Airway epithelial cell (primary cell): Measurements from ENCODE around the gene MBLAC2. TPM values are rescaled to one million over a fixed set of nuclear protein-coding genes. Genes with fewer than 3 reads are reported as not detected.

ENCODE experiments used
- total RNA-seq: library from RNA; depleted of rRNA; stranded (reverse); fragments of >200 nt; gene quantifications from 2 replicates; pipeline ENCODE4 v1.2.3, GENCODE V29; 2015

Gene MBLAC2
- 3.9 and 4.9 TPM in 2 replicates for total RNA-seq

DNA sequence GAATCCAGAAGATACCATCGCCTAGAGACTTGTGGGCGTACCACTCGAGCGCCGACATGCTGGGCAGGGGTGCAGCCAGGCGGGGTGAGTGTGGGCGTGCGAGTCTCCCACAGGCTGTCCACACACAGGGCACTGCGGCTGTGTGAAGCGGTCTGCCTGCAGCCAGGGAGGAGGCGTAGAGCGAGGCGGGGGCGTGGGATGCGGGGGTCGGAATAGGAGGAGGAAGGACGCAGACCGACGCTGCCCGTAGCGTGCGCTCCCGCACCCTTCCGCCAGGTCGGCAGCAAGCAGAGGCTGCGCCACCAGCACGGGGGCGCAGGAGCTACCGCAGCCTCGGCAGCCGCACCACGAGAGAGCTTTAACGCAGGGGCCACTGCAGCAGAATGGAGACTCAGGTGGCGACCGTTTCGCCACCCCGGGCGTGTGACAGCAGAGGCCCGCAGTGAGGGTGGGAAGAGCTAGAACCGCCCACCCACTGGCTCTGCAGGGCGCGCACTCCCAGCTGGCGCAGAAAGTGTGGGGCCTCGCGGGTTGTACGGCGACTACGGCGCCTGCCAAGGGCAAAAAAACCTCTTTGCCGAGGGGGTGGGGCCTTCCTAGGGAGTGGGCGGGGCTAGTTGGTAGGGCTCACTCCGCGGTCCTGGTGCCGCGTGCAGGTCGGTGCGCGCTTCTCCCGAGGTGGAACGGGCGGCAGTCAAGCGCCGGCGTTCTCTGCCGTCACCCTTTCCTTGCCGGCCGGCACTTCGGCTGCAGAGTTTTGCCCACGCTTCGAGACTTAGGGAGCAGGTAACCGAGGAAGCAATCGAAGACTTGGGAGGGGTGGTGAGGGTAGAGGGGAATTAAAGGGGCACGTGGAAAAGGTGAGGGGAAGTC, at the start of gene MBLAC2, which contains the start of gene POLR3G:
Gene MBLAC2 (minus strand): TSS at position 537 of the 873 bp plus-strand sequence. CDS start 479 bp downstream, at position 58.
Gene POLR3G (plus strand): TSS at position 630 of the 873 bp plus-strand sequence. CDS start 10,704 bp downstream, outside the sequence.

DNA sequence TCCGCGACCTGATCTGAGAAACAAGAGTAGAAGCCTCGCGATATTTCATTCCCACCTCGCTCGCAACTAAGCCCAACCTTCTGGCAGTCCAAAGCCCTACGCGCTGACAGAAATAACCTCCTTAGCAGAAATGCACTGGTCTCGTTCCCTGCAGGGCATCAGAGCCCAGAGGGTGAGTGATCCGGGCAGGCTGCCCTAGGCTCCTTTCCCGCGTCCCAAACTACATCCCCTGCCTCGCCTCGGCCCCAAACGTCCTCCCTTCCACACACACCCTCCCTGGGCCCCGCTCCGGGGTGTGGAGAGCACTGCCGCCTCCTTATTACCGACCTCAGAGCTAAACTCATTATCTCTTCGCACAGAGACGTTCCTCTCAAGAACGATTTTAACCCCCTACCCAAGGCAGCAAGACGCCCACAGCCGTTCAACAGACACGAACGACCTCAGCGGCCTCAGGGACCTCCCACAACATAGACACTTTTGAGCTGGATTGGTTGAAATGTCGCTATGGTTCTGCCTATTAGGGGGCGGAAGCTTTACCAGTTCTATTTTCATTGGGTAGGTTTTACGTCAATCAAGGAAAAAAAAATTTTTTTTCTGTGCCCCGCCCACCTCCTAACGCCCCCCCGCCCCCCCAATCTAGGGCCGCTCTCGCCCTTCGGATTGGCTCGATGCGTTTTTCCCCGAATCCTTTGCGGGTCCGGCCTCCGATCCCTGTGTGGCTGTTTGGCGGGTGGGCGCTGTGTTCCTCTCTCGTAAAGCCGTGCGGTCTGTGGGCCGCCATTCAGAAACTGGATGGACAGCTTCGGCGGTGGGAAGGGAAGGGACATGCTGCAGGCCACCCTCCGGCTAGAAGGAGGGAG, 65.0 kb downstream of the MBLAC2 start, which contains the start of gene CETN3:
Gene CETN3 (minus strand): TSS at position 439 of the 860 bp plus-strand sequence. CDS start 95 bp downstream, at position 344.

Other genes starting within 250 kb of the MBLAC2 start
- gene CETN3, start 65.0 kb downstream of the MBLAC2 start, total RNA-seq = 15.7 and 22.4 TPM in 2 replicates
- 22.7 and 26.1 TPM in 2 replicates for gene POLR3G, start 93 bp upstream of the MBLAC2 start, total RNA-seq
- gene LYSMD3, start 54.8 kb upstream of the MBLAC2 start, total RNA-seq = 6.9 and 11.8 TPM in 2 replicates
- 0.49 and 0.60 TPM in 2 replicates for gene ADGRV1, start 84.0 kb upstream of the MBLAC2 start, total RNA-seq